DOHH2 (cell line): Measurements from ENCODE around the gene TPGS2.

Source experiments
- CTCF ChIP-seq: fragments of 200-600 bp; sonication (generic); IDR thresholded peaks from one replicate; pipeline ENCODE4 v1.5.1; 2014; ENCODE audit warnings: antibody characterized with exemption, mild to moderate bottlenecking, low read depth, low read length; ENCODE audit not compliant: poor library complexity, severe bottlenecking
- EZH2phosphoT487 ChIP-seq: fragments of 200-600 bp; sonication (generic); IDR thresholded peaks from 2 replicates; pipeline ENCODE4 v1.6.1; 2017; ENCODE audit warnings: borderline replicate concordance, mild to moderate bottlenecking, antibody characterized with exemption, low read length, moderate library complexity, mixed read lengths

GRCh38 chr18:36798738-36799473 lies 29.9 kb downstream of the TPGS2 start:
- TF ChIP-seq CTCF, result no peak
- no peak for TF ChIP-seq EZH2phosphoT487
